HUDEP-2 (cell line): Measurements from ENCODE around the gene SPZ1.
"Not testable (repeated sequence)": the region's sequence is repeated elsewhere in the genome, so short reads cannot be mapped to it uniquely, and the experiment has no call there.

Source experiments
- DNase-seq, 76 experiments: peaks; one replicate each; lab custom pipeline; 2025; ENCODE audit not compliant: unreplicated experiment in 76 of 76; lab: John Stamatoyannopoulos, UW

SPZ1 gene

DNA sequence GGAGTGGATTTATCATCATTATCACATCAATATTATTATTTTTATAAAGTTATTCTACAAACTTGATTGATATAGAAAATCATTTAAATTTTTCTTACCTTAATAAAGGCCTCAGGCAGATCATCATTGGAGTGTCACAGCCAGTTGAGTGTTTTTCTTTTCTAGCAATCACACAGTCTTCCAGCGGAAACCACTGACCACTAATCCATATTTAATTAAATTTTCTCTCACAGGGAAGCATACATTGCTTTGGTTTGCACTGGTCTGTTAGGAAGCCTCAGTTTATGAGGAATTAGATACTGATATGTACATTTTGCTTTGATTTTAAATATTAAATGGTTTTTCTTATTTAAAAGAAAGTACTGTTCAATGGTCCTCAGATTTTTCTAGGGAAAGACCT is 6.7 kb downstream of the SPZ1 start:
- DNase-seq, result no peak

DNA sequence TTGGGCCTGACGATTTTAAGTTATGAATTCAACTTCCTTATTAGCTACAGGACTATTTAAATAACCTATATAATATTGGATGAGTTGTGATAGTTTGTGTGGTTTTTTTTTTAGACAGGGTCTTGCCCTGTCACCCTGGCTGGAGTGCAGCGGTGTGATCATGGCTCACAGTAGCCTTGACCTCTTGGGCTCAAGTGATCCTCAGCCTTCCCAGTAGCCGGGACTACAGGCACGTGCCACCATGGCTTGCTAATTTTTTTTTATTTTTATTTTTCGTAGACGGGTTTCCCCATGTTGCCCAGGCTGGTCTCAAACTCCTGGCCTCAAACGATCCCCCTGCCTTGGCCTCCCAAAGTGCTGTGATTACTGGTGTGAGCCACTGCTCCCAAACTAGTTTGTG is 17.6 kb downstream of the SPZ1 start:
- DNase-seq, result no peak

DNA sequence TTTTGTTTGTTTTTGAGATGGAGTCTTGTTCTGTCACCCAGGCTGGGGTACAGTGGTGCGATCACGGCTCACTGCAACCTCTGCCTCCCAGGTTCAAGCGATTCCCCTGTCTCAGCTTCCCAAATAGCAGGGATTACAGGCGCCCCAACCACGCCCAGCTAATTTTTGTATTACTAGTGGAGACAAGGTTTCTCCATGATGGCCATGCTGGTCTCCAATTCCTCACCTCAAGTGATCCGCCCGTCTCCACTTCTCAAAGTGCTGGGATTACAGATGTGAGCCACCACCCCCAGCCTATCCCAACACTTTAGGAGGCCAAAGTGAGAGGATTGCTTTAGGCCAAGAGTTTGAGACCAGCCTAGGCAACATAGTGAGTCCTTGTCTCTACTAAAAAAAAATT is 19.3 kb downstream of the SPZ1 start:
- no peak for DNase-seq

DNA sequence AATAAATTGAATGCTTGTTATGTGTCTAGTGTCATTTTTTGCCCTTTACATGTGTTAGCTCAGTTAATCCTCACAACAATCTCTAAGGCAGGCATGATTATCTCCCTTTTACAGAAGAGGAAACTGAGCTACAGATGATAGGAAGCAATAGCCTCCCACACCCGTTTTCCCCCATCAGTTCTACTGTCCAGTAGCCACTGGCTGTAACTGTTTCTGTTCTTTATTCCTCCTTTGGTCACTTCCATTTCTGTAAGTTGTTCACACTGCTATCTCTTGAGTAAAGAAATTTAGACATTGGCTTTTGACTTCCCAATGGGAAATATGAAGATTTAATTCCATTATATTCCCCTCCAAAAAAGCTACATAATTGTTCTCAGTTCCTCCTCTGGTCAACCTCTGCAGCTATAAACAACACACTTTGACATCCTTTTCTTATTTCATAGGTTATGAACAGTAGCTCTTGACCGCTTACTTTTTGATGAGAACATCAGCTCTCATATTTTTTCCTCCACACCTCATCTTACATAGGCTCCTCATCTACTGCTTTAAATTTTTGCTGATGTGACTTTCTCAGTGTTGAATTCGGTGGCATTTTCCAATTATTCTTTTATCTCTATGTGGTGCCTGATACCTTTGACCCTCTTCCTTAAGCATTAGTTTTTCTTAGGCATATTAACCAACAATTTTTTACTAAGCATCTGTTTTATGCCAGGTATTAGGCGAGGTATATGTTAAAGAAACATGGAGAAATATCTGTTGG is 21.4 kb downstream of the SPZ1 start:
- no peak for DNase-seq

DNA sequence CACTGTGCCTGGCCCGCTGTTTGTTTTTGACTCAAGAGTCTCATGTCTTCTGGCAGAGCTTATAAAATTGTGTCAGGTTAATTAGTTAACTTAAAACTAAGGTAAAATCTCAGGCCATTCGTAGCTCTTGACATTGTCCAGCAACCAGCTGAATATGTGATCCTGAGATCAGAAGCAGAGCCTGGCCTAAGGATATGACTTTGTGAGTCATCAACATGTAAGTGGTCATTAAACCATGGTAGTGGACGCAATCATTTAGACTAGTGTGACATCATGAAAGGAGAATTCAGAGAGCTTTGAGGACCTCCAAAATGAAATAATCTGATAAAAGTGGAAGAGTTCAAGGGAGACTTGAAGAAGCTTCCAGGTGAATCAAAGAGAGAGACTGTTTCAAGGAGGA is 23.3 kb downstream of the SPZ1 start:
- no peak for DNase-seq

DNA sequence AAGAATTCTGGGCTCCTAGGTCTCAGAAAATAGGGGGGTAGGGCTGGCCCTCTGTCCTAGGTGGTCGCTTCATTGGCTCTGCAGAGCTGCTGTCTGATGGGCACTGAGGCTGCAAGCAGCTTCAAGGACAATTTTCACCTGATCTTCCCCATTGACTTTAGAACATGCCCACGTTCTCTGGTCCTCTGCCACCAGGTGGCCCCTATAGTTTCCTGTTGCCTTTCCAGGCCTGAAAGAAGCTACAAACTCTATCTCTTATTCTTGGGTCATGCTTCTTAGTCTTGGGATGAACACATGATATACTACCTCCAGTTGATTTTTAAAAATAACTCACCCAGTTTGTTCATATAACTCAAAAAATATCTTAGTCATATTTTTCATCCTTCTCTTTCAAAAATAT is 26.3 kb downstream of the SPZ1 start:
- peak in 26 of 76 experiments; percentile 1 to 33 (median 11) for DNase-seq

DNA sequence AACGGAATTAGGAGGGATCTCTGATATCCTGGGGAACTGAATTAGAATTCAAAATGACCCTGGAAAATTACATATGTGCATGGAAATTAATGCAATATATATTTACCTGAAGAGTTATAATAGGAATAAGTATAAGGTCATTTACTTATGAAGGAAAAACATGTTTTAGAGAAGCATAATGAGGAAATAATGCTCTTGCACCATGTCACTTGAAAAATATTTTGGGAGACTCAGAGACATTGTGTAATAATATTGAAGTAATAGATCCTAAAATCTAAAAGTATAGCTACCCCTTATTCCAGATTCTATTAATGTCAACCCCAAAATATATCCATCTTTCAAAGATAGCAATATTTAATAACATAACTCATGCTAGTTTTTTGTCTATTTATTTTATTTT is 28.4 kb downstream of the SPZ1 start:
- DNase-seq, result no peak

DNA sequence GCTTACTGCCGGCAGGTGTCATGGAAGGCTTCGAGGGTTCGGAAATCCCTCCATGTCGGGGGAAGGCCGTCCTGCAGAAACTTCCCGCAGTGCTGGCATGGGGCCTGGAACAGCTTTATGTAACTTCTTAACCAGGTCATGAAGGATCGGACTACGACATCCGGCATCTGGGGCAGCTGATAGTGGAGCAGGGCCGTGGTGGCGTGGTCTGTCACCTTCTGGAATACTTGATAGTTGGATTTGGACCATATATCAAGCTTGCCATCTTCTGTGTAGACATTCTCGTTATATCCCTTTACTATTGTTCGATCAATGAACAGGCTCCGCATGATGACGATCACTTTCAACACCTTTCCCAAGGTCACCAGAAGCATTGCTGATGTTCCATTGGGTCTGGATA is 31.2 kb downstream of the SPZ1 start:
- not testable (repeated sequence) for DNase-seq

DNA sequence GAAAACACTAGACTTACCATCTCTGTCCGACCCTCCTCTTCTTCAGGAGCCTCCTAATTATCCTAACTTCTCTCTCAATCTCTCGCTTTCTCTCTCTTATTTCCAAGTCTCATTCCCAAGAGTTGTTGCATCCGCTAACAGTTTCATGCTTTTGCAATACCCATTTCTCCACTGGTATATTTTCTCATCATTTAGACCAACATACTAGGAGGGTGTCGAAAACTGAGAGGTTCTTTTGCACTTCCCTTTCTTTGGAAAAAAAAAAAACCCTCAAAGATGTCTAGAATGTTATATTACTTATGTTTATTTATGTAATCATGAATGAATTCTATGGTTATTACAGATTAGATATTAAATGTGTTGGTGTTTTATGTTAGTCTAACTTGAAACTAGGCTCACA is 35.9 kb downstream of the SPZ1 start:
- DNase-seq, result no peak

DNA sequence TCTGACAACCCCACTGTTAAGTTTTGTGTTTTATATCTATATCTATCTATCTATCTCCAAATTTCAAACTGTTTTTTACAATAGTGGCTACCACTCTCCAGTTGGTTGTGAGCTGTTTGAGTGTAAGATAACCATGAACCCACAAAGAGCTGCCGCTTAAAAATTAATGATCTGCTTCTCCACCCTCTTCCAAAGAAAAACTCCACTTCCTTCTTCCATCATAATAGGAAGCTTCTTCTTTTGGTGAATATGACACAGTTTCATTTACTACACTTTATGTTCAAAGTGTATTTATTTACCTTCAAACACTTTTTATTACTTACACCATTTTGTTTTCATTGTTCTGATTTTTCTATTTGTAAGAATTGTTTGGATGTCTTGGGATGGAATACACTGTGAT is 37.9 kb downstream of the SPZ1 start:
- no peak for DNase-seq

DNA sequence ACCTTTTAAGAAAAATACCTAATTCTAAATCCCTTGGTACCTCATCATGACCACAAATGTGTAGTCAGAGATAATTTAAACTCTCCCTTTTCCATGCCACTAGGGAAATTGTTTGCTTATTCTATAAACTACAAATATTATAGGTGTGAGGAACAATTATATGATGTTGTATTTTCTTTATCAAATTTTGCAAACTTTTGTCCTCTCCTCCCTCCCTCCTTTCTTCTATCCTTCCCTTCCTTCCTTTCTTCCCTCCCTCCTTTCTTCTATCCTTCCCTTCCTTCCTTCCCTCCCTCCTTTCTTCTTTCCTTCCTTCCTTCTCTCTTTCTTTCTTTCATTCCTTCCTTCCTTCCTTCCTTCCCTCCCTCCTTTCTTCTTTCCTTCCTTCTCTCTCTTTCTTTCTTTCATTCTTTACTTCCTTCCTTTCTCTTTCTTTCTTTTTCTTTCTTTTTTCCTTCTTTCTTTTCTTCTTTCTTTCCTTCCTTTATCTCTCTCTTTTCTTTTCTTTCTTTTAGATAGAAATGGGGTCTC is 41.2 kb downstream of the SPZ1 start:
- DNase-seq, result no peak

DNA sequence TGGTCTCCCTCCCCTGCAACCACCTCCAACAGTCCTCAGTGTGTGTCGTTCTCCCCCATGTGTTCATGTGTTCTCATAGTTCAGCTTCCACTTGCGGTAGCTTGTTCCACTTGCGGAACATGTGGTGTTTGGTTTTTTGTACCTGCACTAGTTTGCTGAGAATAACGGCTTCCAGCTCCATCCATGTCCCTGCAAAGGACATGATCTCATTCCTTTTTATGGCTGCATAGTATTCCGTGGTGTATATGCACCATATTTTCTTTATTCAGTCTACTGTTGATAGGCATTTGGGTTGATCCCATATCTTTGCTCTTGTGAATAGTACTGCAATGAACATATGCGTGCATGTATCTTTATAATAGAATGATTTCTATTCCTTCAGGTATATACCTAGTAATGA is 45.1 kb downstream of the SPZ1 start:
- DNase-seq, result no peak

DNA sequence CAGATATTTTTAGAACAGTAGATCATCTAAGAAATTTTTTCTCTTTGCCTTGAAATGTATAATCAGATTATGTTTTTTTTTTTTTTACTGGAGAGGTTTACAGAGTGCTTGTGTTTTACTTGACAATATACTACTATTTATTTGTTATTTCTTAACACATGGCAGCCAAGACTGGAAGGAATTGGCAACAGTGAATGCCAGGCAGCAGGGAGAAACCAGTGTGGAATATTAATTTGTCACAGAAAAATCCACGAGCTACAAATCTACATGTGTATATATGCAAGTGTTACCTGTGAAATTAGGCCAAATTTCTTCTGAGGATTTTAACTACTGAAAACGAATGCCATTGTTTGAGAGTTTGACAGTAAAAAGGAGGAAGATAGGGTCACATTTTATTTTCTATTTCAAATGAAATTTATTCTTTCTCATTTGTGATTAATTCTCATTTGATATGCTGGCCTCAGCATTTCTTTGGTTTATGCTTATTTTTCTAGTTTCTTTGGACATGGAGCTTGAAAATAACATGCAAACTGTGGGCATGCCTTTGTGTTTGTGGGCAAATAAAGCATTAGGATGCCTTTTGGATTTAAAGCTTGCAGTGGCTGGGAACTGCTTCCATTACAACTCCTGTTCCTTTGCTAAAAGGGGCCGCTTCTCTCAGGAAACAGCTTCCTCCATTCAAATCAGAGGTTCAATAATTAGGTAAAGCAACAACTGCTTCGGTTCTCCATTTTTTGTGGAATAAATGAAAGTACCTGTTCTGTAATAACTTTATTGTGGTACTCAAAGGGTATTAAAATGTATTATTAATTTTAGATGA is 49.1 kb downstream of the SPZ1 start:
- no peak for DNase-seq

DNA sequence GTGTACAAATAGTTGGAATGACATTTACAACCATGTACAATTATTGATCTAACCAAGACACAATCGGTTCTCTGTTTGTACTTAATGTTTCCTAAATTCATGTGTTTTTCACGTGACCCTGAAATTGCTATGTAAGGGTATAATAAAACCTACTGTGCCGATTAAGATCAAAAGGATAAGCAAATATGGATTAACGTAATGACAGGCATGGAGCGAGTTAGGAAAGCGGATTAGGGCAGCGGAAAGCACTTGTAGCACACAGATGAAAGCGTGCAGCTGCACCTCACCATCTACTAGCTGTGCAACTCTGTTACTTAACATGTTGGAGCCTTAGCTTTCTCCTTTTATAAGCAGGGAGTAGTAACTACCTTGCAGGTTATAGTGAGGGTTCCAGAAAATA is 49.7 kb downstream of the SPZ1 start:
- no peak for DNase-seq

DNA sequence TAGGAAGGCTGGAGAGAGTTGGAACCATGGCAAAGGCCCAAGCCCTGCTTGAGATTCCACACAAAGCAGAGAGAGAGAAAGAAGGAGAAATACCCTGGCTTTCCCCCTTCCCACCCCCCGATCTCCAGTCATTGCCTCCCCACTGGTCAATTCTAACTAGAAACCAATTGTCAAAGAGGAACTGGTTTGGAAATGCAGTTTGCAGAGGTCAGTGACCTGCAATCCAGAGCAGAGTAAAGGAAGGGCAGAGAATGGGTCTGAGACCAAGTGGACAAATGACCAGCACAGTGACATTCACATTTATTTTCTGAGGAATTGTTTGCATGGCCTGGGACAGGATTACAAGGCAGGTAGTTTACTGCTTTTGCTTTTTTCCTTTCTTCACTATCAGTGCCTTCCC is 50.6 kb downstream of the SPZ1 start:
- DNase-seq, result no peak
